COLO668 (cell line): Measurements from ENCODE around the gene SV2C.

ENCODE experiments used
- DNase-seq: peaks from one replicate; lab custom pipeline; 2025; ENCODE audit not compliant: unreplicated experiment; lab: John Stamatoyannopoulos, UW

Gene SV2C

GRCh38 chr5:76250463-76250862, 167.3 kb downstream of the SV2C start:
- no peak for DNase-seq

- no peak for DNase-seq
Observed at GRCh38 chr5:76251656-76252055, 168.5 kb downstream of the SV2C start.

DNA sequence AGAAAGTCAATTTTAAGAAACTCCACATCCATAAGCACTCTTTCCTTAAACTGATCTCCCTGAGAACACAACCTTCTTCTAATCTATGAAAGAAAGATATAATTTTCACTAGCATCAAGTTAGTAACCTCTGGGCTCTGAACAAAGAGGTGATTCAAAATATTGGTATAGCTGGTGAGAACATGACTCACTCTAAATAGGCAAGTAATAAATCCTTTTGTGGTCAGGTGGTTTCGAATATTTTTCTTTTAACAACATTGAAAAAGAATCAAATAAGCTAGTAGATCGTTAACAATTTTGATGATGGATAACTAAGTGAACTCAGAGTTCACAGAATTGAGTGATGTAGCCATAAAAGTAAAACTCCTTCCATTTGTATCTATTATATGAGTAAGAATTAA, 169.3 kb downstream of the SV2C start:
- no peak for DNase-seq

DNA sequence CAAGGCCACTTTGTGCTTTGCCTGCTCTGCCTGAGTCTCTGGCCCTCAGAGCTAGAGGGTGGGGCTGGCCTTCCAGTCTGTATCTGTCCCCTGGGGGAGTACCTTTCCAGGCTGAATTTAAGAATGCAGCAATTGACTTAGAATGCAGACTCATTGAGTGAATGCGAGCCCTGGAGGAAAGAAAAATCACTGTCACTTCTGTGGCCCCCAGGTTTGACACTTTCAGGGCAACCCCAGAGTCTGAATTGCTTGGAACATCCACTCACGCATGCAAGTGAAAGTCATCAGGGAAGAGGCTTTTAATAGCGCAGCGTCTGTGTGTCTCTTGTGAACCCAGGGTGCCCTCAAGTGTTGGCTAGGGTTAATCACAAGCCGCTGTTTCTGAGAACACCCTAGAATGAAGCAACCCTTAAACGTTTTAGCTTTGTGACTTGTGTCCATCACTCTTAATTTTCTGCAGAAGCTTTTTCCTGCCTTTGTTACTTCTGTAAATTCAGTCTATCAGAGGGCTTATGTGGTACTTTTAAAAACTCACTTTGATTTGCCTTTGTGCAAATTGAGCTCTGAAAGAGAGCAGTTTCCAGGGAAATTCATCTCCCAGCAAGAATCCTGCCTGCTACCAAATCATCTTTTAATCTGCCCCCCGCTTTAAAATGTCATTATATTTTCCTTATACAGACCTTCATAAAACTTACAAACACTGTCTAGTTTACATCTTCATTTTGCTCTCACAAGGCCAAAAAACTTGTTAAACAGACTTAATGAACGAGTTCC, 173.1 kb downstream of the SV2C start:
- peak; percentile 11 for DNase-seq

GRCh38 chr5:76257225-76257833, 174.1 kb downstream of the SV2C start:
- no peak for DNase-seq

- DNase-seq = no peak
Observed at GRCh38 chr5:76257897-76258296, 174.7 kb downstream of the SV2C start.

GRCh38 chr5:76264681-76265080, 181.5 kb downstream of the SV2C start:
- no peak for DNase-seq

DNA sequence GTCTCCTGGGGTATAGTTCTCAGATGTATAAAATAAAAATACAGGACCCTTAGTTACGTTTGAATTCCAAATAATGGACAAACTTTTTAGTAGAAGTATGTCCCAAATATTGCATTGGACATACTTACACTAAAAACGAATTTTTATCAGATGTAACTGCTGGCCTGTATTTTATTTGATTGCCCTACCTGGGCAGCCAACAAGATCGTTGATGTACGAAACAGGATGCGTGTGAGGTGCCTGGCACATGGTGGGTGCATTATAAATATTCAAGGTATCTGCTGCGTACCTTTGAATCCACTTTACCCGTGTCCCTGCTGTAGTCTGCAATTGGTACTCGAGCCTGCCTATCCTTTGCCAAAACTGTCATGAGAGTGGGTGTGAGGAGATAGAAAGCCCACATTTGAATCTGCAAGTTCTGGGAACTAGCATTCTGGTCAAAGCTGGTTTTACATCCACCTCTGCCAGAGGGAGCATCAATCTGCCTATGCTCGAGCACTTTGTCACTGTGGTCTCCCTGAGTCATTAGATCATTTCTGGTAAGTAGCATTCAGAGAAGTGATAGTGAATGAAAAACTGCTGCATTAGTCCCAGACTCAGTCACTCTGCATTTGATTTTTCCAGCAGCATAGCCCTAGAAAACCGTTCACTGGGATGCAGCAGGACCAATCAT, 186.2 kb downstream of the SV2C start:
- no peak for DNase-seq

- DNase-seq = no peak
Observed at GRCh38 chr5:76269932-76270610, 186.9 kb downstream of the SV2C start.

DNA sequence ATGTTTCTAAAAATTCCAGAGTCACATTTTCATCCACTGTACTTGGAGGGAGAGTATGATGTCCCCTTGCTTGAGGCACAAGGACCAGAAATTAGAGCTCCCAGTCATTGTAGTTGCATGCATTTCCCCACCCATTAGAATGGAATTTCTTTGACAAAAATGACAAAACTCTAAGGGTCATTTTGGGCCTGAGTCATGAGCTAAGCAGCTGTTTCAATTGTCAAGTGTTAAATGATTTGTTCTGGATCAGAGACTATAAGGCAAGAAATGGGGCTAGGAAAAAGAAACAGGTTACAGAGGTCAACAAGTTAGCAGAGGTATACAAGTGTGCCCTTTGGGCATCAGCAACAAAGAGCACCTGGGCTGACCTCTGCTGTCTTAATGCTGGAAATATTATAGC, 188.7 kb downstream of the SV2C start:
- no peak for DNase-seq

DNA sequence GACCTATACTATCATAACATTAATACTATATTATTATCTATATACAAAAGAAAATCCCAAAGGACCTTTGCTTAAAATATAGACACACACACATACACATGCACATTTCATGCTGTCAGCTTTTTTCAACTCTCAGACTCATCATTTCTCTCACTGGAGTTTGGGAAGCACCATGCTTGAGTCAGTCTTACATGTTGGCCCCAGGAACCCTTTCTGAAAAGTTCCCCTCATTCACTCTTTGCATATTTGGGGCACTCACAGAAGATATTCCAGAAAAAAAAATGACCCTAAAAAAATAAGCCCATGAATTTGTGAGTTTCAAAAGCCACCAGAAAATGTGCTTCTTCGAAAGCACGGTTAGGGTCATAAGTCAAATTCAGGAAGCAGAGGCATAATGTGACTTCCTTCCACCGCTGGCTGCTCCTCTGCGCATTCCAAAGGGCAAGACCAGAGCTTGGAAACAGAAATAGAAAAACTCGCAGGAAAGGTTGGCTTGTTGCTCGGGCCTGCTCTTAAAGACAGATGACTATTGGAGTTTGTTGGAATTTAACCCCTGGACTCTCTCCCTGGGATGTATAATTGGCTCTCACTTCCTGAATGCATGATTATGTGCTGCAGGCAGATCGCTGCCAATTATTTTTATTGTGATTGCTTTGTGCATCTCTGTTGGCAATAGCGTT, 190.2 kb downstream of the SV2C start:
- no peak for DNase-seq

GRCh38 chr5:76274571-76274970, 191.4 kb downstream of the SV2C start:
- DNase-seq = no peak

DNA sequence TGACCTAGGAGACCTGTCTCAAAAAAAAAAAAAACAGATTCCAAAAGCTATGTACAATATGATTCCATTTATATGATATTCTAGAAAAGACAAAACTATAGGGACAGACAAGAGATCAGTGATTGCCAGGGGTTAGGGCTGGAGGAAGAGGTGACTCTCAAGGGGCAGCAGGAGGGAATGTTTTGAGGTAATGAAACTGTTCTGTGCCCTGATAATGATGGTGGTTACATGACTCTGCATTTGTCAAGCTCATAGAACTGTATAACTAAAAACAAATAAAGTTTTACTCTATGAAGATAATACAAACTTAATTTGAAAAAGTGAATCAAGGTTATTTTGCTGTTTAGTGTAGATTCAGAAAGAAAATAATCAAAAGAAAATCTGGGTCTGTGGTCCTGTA, 194.6 kb downstream of the SV2C start:
- no peak for DNase-seq

GRCh38 chr5:76278261-76278789, 195.1 kb downstream of the SV2C start:
- DNase-seq = no peak

DNA sequence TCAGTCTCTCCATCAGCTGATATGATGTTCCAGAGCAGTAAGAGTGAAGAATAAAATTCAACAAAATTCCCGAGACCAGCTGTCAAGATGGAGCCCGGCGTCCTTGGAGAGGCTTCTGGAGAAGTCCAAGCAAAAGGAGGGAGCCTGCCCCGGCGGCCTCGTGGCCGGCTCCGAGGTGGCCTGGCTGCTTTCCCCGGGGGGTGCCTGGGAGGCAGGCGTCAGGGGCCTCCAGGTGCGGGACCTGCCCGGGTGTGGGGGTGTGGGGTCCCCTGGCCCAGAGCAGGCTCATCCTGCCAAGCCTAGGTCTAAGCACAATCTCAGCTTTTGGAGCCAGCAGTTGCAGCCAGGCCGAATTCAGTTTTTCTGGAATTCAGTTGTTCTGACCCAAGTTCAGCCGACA, 197.3 kb downstream of the SV2C start:
- no peak for DNase-seq

DNA sequence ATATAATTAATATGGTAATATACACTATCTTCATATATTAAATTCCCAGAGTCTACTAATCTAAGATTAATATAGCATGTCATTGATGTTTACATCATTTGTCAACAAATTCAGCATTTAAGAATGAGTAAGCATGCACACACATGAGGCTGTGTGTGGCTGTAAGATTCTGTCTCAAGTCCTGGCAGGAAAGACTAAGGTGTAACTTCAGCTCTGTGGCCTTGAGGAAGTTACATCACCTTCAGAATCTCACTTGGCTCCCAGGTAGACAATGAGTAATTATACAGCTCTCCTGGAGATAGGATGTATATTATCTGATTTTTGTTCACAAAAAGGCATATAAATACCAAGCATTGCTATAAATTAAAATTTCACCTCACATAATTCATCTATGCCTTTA, 200.5 kb downstream of the SV2C start:
- DNase-seq = no peak

DNA sequence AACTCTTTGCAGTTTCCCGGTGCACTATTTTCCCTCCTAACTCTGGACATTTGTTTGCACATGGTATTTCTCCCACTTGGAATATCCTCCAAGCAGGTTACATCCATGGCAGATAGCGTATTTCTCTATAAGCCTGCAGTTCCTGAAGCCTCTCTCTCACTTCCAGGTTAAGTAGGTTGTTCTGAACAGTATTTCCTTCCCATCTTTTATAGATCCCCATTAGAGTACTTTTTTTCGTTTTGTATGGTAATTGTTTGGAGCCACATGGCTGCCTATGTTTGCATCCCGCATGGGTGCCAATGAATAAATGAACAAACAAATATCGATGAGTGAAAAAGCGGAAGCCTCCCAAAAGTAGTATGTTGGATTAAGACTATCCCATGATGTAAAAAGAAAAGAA, 206.5 kb downstream of the SV2C start:
- no peak for DNase-seq

DNA sequence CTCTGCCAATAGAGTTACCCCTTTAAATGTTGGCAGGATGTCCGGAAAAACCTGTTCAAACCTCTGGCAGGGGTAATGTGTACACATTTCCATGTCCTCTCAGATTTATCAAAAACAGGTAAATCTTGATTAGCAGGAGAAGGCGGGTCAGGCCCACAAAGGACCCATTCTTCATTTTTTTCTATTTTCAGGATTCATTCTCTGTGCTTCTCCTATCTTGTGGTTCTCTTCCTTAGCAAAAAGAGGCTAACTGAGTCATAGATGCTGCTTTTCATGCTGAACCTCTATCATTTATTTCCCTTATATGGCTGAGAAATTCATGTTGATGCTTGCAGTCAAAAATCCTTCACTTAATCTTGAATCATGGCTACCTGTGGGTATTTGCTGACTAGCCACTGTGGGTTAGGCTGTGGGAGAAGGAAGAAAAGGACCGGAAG, 207.2 kb downstream of the SV2C start:
- no peak for DNase-seq

DNA sequence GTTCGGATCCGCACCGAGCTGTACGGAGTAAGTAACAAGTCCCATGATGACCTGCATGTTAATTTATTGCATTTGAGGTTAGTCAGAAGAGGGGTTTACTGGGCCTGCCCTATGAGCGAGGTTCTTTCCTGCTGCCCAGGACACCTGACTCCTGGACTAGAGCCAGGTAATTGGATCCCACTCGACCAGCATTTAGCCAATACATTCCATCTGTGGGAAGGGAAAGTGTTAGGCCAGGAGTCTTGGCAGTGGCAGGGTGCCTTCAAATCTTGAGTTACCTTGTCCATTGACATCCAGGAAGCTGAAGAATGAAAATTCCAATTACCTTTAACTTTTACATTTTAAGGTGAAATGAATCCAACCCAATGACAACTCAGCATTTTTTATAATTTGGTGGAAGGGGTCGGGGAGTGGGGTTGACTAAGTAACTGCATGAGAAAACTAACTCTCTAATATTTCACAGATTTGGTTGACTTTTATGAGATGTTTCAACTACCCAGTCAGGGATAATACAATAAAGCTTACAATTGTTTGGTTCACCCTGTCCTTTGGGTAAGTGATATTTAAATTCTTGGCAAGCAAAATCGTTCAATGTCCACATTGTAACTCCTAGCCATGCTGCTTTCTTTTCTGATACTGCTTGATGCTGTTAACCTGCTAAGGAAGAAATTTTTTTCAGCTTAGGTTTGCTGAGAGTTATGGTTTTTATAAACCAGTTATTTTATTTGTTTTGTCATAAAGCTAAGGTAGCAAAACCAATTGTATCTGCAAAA, 208.3 kb downstream of the SV2C start:
- DNase-seq = peak; percentile 0
